Tibial artery (tissue), 4 donors: ENCODE results near the gene ARID3B.
"Not testable (repeated sequence)": the region's sequence is repeated elsewhere in the genome, so short reads cannot be mapped to it uniquely, and the experiment has no call there.

Source experiments
- DNase-seq, 2 donors: peaks; one replicate each; pipeline ENCODE4 v3.0.0-alpha.2; 2019
- H3K27ac ChIP-seq, 2 donors: fragments of 200-600 bp; sonication (generic) in 1 of 2; 1 replicate in 1 of 2; 2 replicates in 1 of 2; pipeline ENCODE4 v1.5.1; 2018 to 2019; ENCODE audit warnings: mild to moderate bottlenecking in 1 of 2
- H3K27me3 ChIP-seq, 2 donors: fragments of 200-600 bp; sonication (generic) in 1 of 2; one replicate each; pipeline versions ENCODE4 v1.5.1 to v1.6.0; 2016 to 2019
- H3K36me3 ChIP-seq, 3 donors: fragments of 200-600 bp; sonication (generic) in 2 of 3; one replicate each; pipeline ENCODE4 v1.5.1; 2016 to 2019; ENCODE audit warnings: mild to moderate bottlenecking in 2 of 3
- H3K4me1 ChIP-seq, 4 donors: fragments of 200-600 bp; sonication (generic) in 2 of 4; 1 replicate in 3 of 4; 2 replicates in 1 of 4; pipeline ENCODE4 v1.5.1; 2016 to 2019
- H3K4me3 ChIP-seq, 2 donors: fragments of 200-600 bp; sonication (generic) in 1 of 2; 1 replicate in 1 of 2; 2 replicates in 1 of 2; pipeline ENCODE4 v1.5.1; 2018 to 2019; ENCODE audit warnings: mild to moderate bottlenecking in 2 of 2
- H3K9me3 ChIP-seq, 3 donors: fragments of 200-600 bp; sonication (generic) in 1 of 3; one replicate each; pipeline ENCODE4 v1.5.1; 2016 to 2019
- CTCF ChIP-seq, 2 experiments: fragments of 200-600 bp in 1 of 2; fragments of 450-650 bp in 1 of 2; IDR thresholded peaks; one replicate each; pipeline ENCODE4 v1.5.1; 2017 to 2019; ENCODE audit warnings: antibody characterized with exemption in 2 of 2, mild to moderate bottlenecking in 1 of 2, moderate library complexity in 1 of 2
- intact Hi-C: fragments of 100-400 bp; cut with DNase I; formaldehyde crosslinking; loops from one replicate; pipeline ENCODE4 v1.15.0; 2023; ENCODE audit warnings: low total_unique reads

ARID3B gene

GRCh38 chr15:74535388-74536084 lies 5.5 kb upstream of the ARID3B start:
- TF ChIP-seq CTCF (IDR thresholded peaks at IDR 0.05): no peak
- Histone ChIP-seq H3K27ac (no peak overlapping the region), H3K27me3 (no peaks in the 10 kb centered on the region), H3K36me3 (no peaks in the 10 kb centered on the region), H3K4me3 (no peak overlapping the region), H3K9me3 (no peaks in the 10 kb centered on the region), H3K4me1 (peaks cover 0 to 11% (median 10%) of the 10 kb centered on the region in 4 donors)
- DNase-seq: no peak
- intact Hi-C loops: no loop called here

- Histone ChIP-seq H3K27ac (no peak overlapping the region), H3K27me3 (no peaks in the 10 kb centered on the region), H3K9me3 (no peaks in the 10 kb centered on the region), H3K4me3 (no peak overlapping the region), H3K4me1 (peaks cover 0 to 24% (median 18%) of the 10 kb centered on the region in 4 donors), H3K36me3 (no peaks in the 10 kb centered on the region)
- no peak for TF ChIP-seq CTCF (IDR thresholded peaks at IDR 0.05)
- DNase-seq: no peak
- intact Hi-C loops: no loop called here
Observed at GRCh38 chr15:74537736-74538135, 3.3 kb upstream of the ARID3B start.

- H3K27me3 ChIP-seq, H3K9me3 ChIP-seq, H3K36me3 ChIP-seq, intact Hi-C loops, DNase-seq, H3K27ac ChIP-seq: not testable (repeated sequence)
- Histone ChIP-seq H3K4me1 (peaks cover 0 to 28% (median 18%) of the 10 kb centered on the region in 4 donors), H3K4me3 (peak overlapping the region in 1 of 2 donors; percentile 89)
Observed at GRCh38 chr15:74539521-74539920, 1.5 kb upstream of the ARID3B start.

GRCh38 chr15:74540161-74540760 lies 759 bp upstream of the ARID3B start:
- DNase-seq: no peak
- intact Hi-C loops: loop anchor here (2.0 to 5.0 kb wide), 2 partner anchors 73 to 75 kb away; partner anchors contain the start of gene CLK3
- H3K36me3 ChIP-seq: peaks cover 0 to 6% (median 0%) of the 10 kb centered on the region in 3 donors

GRCh38 chr15:74541494-74542165 lies 610 bp downstream of the ARID3B start:
- Histone ChIP-seq H3K36me3 (peaks cover 0 to 6% (median 0%) of the 10 kb centered on the region in 3 donors), H3K27ac (peak overlapping the region; percentile 76 to 82), H3K4me1 (peaks cover 0 to 49% (median 33%) of the 10 kb centered on the region in 4 donors), H3K4me3 (peak overlapping the region; percentile 80 to 89), H3K9me3 (no peaks in the 10 kb centered on the region), H3K27me3 (no peaks in the 10 kb centered on the region)
- no peak for TF ChIP-seq CTCF (IDR thresholded peaks at IDR 0.05)
- peak; percentile 36 to 65 for DNase-seq
- intact Hi-C loops: loop anchor here (2.0 to 5.0 kb wide), 2 partner anchors 73 to 74 kb away; partner anchors contain the start of gene CLK3

More at GRCh38 chr15:74540161-74540760, 759 bp upstream of the ARID3B start:
- no peak for TF ChIP-seq CTCF (IDR thresholded peaks at IDR 0.05)
- peak overlapping the region; percentile 80 to 89 for H3K4me3 ChIP-seq
- H3K27ac ChIP-seq: peak overlapping the region; percentile 61 to 75
- no peaks in the 10 kb centered on the region for H3K27me3 ChIP-seq
- H3K9me3 ChIP-seq: no peaks in the 10 kb centered on the region
- peaks cover 0 to 35% (median 20%) of the 10 kb centered on the region in 4 donors for H3K4me1 ChIP-seq
